ENCODE data around the gene HSBP1L1.

HSBP1L1 gene

GRCh38 chr18:79962835-79963657, 1.4 kb upstream of the HSBP1L1 start:
- TF ChIP-seq ZBTB7A (IDR thresholded peaks at IDR 0.05; ENCODE audit: low read depth) (peak; percentile 12; the same call in 1 of the 2 replicates), CEBPB (IDR thresholded peaks at IDR 0.05) (no peak)

- TF ChIP-seq MAX (IDR thresholded peaks at IDR 0.05) (no peak), EP300 (IDR thresholded peaks at IDR 0.05; ENCODE audit: borderline replicate concordance) (no peak), CREB1 (IDR thresholded peaks at IDR 0.05; ENCODE audit: low read depth) (no peak), FOXM1 (IDR thresholded peaks at IDR 0.05; ENCODE audit: borderline replicate concordance, low read depth) (no peak), TAF1 (IDR thresholded peaks at IDR 0.05; ENCODE audit: low read depth) (no peak; the same call in 1 of the 2 replicates), CEBPB (IDR thresholded peaks at IDR 0.05) (no peak), RAD21 (IDR thresholded peaks at IDR 0.05; ENCODE audit: low read depth) (no peak), NFIC (IDR thresholded peaks at IDR 0.05) (no peak), YY1 (IDR thresholded peaks at IDR 0.05; ENCODE audit: low read depth) (no peak), REST (IDR thresholded peaks at IDR 0.05; ENCODE audit: low read depth) (no peak), TEAD4 (IDR thresholded peaks at IDR 0.05) (no peak), ZBTB7A (IDR thresholded peaks at IDR 0.05; ENCODE audit: low read depth) (no peak), USF1 (IDR thresholded peaks at IDR 0.05) (no peak), TCF12 (IDR thresholded peaks at IDR 0.05; ENCODE audit: low read depth) (no peak), EGR1 (IDR thresholded peaks at IDR 0.05) (no peak)
Observed at GRCh38 chr18:79963658-79964329, 649 bp upstream of the HSBP1L1 start.

- TF ChIP-seq RAD21 (IDR thresholded peaks at IDR 0.05; ENCODE audit: low read depth) = no peak
- TF ChIP-seq EP300 (IDR thresholded peaks at IDR 0.05; ENCODE audit: borderline replicate concordance) = 0 out of 2 replicates have a peak, but pooled peaks have one; percentile 8
- peak; percentile 31; the same call in 1 of the 2 replicates for TF ChIP-seq YY1 (IDR thresholded peaks at IDR 0.05; ENCODE audit: low read depth)
- TF ChIP-seq MAX (IDR thresholded peaks at IDR 0.05) = peak; percentile 90
- TF ChIP-seq ZBTB7A (IDR thresholded peaks at IDR 0.05; ENCODE audit: low read depth) = no peak
- TF ChIP-seq FOXM1 (IDR thresholded peaks at IDR 0.05; ENCODE audit: borderline replicate concordance, low read depth) = peak; percentile 15; the same call in 1 of the 2 replicates
- no peak for TF ChIP-seq CREB1 (IDR thresholded peaks at IDR 0.05; ENCODE audit: low read depth)
- no peak; the same call in 1 of the 2 replicates for TF ChIP-seq EGR1 (IDR thresholded peaks at IDR 0.05)
- TF ChIP-seq TEAD4 (IDR thresholded peaks at IDR 0.05) = peak; percentile 62
- TF ChIP-seq NFIC (IDR thresholded peaks at IDR 0.05) = peak; percentile 93
- TF ChIP-seq TCF12 (IDR thresholded peaks at IDR 0.05; ENCODE audit: low read depth) = peak; percentile 31
- TF ChIP-seq CEBPB (IDR thresholded peaks at IDR 0.05) = peak; percentile 75
- TF ChIP-seq TAF1 (IDR thresholded peaks at IDR 0.05; ENCODE audit: low read depth) = peak; percentile 36; the same call in 1 of the 2 replicates
- peak; percentile 64; the same call in 1 of the 2 replicates for TF ChIP-seq USF1 (IDR thresholded peaks at IDR 0.05)
- no peak for TF ChIP-seq REST (IDR thresholded peaks at IDR 0.05; ENCODE audit: low read depth)
Observed at GRCh38 chr18:79965119-79965902, 868 bp downstream of the HSBP1L1 start.

- TF ChIP-seq MAX (IDR thresholded peaks at IDR 0.05) = no peak
- TF ChIP-seq EGR1 (IDR thresholded peaks at IDR 0.05) = no peak
- TF ChIP-seq TAF1 (IDR thresholded peaks at IDR 0.05; ENCODE audit: low read depth) = 0 out of 2 replicates have a peak, but pooled peaks have one; percentile 21
- TF ChIP-seq CEBPB (IDR thresholded peaks at IDR 0.05) = no peak
- TF ChIP-seq YY1 (IDR thresholded peaks at IDR 0.05; ENCODE audit: low read depth) = no peak
- no peak for TF ChIP-seq RAD21 (IDR thresholded peaks at IDR 0.05; ENCODE audit: low read depth)
- no peak for TF ChIP-seq EP300 (IDR thresholded peaks at IDR 0.05; ENCODE audit: borderline replicate concordance)
- no peak for TF ChIP-seq TCF12 (IDR thresholded peaks at IDR 0.05; ENCODE audit: low read depth)
Observed at GRCh38 chr18:79970419-79971133, 6.1 kb downstream of the HSBP1L1 start.

Data from Ishikawa (cell line).